GM12892 (cell line): ENCODE data around the gene SH3BGR.

Experiments
- POLR2AphosphoS5 ChIP-seq: IDR thresholded peaks from 2 replicates; pipeline ENCODE4 v1.6.1; 2011; ENCODE audit warnings: low read depth, low read length, control low read depth
- TAF1 ChIP-seq: IDR thresholded peaks from 2 replicates; pipeline ENCODE4 v1.6.1; 2011; ENCODE audit warnings: low read depth, mild to moderate bottlenecking, control low read depth, low read length, borderline replicate concordance

DNA sequence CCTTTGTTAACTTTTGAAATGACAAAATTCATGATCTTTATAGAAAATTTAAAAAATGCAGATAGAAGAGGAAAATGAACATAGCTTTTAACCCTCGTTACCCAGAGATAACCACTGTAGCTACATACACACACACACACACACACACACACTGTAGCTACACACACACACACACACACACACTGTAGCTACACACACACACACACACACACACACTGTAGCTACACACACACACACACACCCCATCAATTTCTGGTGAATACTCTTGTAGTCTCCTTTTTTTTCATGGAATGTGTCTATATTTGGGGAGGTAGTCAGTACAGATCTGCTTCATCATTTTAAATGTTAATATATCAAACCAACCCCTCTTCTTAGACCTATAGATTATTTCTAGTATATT lies 58.5 kb downstream of the SH3BGR start:
- TF ChIP-seq TAF1 (no peak), POLR2AphosphoS5 (no peak)
